ENCODE results near the gene EMILIN1. TPM values are rescaled to one million over a fixed set of nuclear protein-coding genes. Genes with fewer than 3 reads are reported as not detected.
A peak's percentile ranks its signal among the peaks of the same experiment; 100 is the strongest.
"Not testable (repeated sequence)": the region's sequence is repeated elsewhere in the genome, so short reads cannot be mapped to it uniquely, and the experiment has no call there.

The EMILIN1 gene
- total RNA-seq, 2 experiments from 2014 or later: 0.91 to 1.2 TPM

DNA sequence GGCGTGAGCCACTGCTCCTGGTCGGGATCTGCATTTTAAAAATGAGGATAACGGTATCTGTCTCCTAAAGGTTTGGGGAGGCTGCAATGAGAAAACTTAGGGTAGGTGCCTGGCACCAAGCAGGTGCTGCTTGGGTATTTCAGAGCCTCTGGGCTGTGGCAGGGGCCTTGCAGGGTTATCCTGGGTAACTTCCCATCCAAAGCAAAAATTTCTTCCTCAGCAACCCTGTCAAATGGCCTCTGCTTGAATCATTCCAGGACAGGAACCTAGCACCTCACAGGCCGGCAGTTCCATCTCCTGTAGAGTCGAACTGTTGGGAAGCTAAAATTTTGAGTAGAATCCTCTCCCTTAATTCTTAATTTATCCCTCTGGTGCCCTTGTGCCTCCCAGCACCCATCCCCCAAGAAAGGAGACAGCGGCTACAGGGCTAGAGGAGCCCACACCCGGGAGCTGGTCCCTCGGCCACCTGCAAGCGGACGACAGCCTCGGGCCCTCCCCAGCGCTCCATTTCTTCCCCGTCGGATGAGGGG, 39.6 kb downstream of the EMILIN1 start:
- H3K4me3 Mint-ChIP-seq: peak overlapping the region; percentile 14

GRCh38 chr2:27118525-27119329, 40.3 kb downstream of the EMILIN1 start, which contains the start of gene CGREF1:
TSS of gene CGREF1 (minus strand) at chr2:27119128. CDS start at chr2:27104366, 14,762 bp downstream.
- H3K4me3 Mint-ChIP-seq: peak within 1 kb of the TSS; percentile 78
- peaks cover 12% of the 10 kb centered on the region for H3K4me1 Mint-ChIP-seq
- POLR2A ChIA-PET: interaction anchor here (0.6 to 0.7 kb wide), 2 partner anchors 9 to 17 kb away, joined by 3 to 7 read pairs; no protein-coding TSS in a partner anchor
- H3K36me3 Mint-ChIP-seq: no peaks in the 10 kb centered on the region
- H3K27me3 Mint-ChIP-seq: peaks cover 48% of the 10 kb centered on the region
- peak; percentile 51 for DNase-seq
- peak; percentile 13 for ATAC-seq (ENCODE audit: low read depth)
- H3K27ac Mint-ChIP-seq: no peak within 1 kb of the TSS
- no peaks in the 10 kb centered on the region for H3K9me3 Mint-ChIP-seq

More for the DNA sequence above, 39.6 kb downstream of the EMILIN1 start:
- DNase-seq (no peak), ATAC-seq (ENCODE audit: low read depth) (no peak)
- H3K36me3 Mint-ChIP-seq: no peaks in the 10 kb centered on the region
- peaks cover 8% of the 10 kb centered on the region for H3K4me1 Mint-ChIP-seq
- H3K27me3 Mint-ChIP-seq: peaks cover 46% of the 10 kb centered on the region
- no peaks in the 10 kb centered on the region for H3K9me3 Mint-ChIP-seq
- H3K27ac Mint-ChIP-seq: no peak overlapping the region
- POLR2A ChIA-PET: interaction anchor here (0.7 kb wide), 1 partner anchor 9 kb away, joined by 7 read pairs; no protein-coding TSS in a partner anchor

GRCh38 chr2:27119330-27119670, 40.9 kb downstream of the EMILIN1 start:
- H3K9me3 Mint-ChIP-seq; ATAC-seq (ENCODE audit: low read depth); DNase-seq; POLR2A ChIA-PET; H3K36me3 Mint-ChIP-seq; H3K27ac Mint-ChIP-seq: not testable (repeated sequence)
- Mint-ChIP-seq H3K27me3 (peaks cover 48% of the 10 kb centered on the region), H3K4me1 (peaks cover 15% of the 10 kb centered on the region), H3K4me3 (peak overlapping the region; percentile 78)

GRCh38 chr2:27121906-27122305, 43.5 kb downstream of the EMILIN1 start:
- ATAC-seq (ENCODE audit: low read depth) (no peak), DNase-seq (no peak)
- POLR2A ChIA-PET: interaction anchor here (3.0 kb wide), 1 partner anchor 12 kb away, joined by 34 read pairs; the partner anchor contains the start of gene PREB
- Mint-ChIP-seq H3K4me3 (no peak overlapping the region), H3K27me3 (peaks cover 46% of the 10 kb centered on the region), H3K27ac (no peak overlapping the region), H3K9me3 (no peaks in the 10 kb centered on the region), H3K36me3 (no peaks in the 10 kb centered on the region), H3K4me1 (peaks cover 15% of the 10 kb centered on the region)

DNA sequence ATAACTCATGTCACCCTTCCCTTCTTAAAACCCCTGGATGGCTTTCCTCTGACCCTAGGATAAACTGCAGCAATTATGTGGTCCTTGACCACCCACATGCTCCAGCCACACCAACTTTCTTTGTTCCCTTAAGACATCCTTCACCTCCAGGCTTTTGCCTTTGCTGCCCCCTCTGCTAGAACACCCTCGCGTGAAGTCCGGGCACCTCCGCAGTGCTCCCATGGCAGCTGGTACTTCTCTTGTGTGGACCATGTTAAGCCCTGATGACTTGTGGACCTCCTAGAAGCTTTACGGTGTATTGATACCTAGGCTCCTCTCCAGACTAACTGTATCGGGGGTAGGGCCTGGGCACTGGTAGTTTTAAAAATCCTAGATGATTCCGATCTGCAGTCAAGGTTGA, 44.4 kb downstream of the EMILIN1 start:
- Mint-ChIP-seq H3K9me3 (no peaks in the 10 kb centered on the region), H3K27ac (peak overlapping the region; percentile 75), H3K4me3 (peak overlapping the region; percentile 81)

GRCh38 chr2:27123302-27124150, 45.1 kb downstream of the EMILIN1 start, which contains the start of gene ABHD1:
TSS of gene ABHD1 (plus strand) at chr2:27123815. CDS start at chr2:27123949, 134 bp downstream.
- ATAC-seq (ENCODE audit: low read depth): peak; percentile 81
- POLR2A ChIA-PET: interaction anchor here (0.6 to 3.0 kb wide), 6 partner anchors 8 to 304 kb away, joined by 3 to 34 read pairs (median 3); partner anchors contain the start of genes KHK, NRBP1 and PREB
- DNase-seq: peak; percentile 79
- peaks cover 15% of the 10 kb centered on the region for H3K4me1 Mint-ChIP-seq
- H3K4me3 Mint-ChIP-seq: peak within 1 kb of the TSS; percentile 81
- no peaks in the 10 kb centered on the region for H3K9me3 Mint-ChIP-seq
- H3K36me3 Mint-ChIP-seq: no peaks in the 10 kb centered on the region
- H3K27me3 Mint-ChIP-seq: peaks cover 32% of the 10 kb centered on the region
- peak within 1 kb of the TSS; percentile 75 for H3K27ac Mint-ChIP-seq

More for the DNA sequence above, 44.4 kb downstream of the EMILIN1 start:
- ATAC-seq (ENCODE audit: low read depth) (no peak), DNase-seq (no peak)
- no peaks in the 10 kb centered on the region for H3K36me3 Mint-ChIP-seq
- peaks cover 39% of the 10 kb centered on the region for H3K27me3 Mint-ChIP-seq
- peaks cover 15% of the 10 kb centered on the region for H3K4me1 Mint-ChIP-seq
- POLR2A ChIA-PET: interaction anchor here (0.6 to 3.0 kb wide), 4 partner anchors 11 to 305 kb away, joined by 3 to 34 read pairs (median 4); partner anchors contain the start of genes KHK, NRBP1 and PREB

GRCh38 chr2:27125104-27125503, 46.7 kb downstream of the EMILIN1 start:
- Mint-ChIP-seq H3K36me3 (peaks cover 2% of the 10 kb centered on the region), H3K4me1 (peaks cover 9% of the 10 kb centered on the region), H3K4me3 (no peak overlapping the region), H3K27ac (no peak overlapping the region), H3K27me3 (peaks cover 20% of the 10 kb centered on the region), H3K9me3 (no peaks in the 10 kb centered on the region)
- DNase-seq (no peak), ATAC-seq (ENCODE audit: low read depth) (no peak)
- POLR2A ChIA-PET: interaction anchor here (3.0 kb wide), 1 partner anchor 9 kb away, joined by 34 read pairs; the partner anchor contains the start of gene PREB

DNA sequence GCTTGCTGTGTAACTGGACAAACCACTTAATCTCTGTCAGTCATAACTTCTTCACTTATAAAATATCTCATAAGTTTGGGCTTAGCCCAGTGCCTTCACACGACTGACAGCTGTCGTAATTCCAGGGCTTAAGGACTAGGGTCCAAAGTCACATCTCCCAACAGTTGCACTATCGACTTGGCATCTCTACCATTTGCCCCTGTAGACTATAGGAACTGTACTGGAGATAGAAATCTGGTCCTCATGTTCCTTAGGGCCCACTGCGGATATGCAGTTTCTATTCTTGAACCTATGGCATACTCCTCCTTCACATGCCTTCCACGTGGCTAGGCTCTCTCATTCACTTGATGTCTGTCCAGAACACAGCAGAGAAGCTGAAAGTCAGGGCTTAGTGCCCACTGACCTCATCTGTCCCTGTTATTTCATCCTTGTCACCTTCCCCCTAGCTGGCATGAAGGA, 47.9 kb downstream of the EMILIN1 start:
- POLR2A ChIA-PET: interaction anchor here (0.7 to 0.9 kb wide), 2 partner anchors 9 to 56 kb away, joined by 3 to 4 read pairs; partner anchors contain the start of gene PREB
- H3K4me3 Mint-ChIP-seq: no peak overlapping the region
- H3K4me1 Mint-ChIP-seq: peaks cover 9% of the 10 kb centered on the region
- H3K27me3 Mint-ChIP-seq: peaks cover 17% of the 10 kb centered on the region
- ATAC-seq (ENCODE audit: low read depth): no peak
- H3K27ac Mint-ChIP-seq: no peak overlapping the region
- no peaks in the 10 kb centered on the region for H3K9me3 Mint-ChIP-seq
- DNase-seq: no peak
- peaks cover 2% of the 10 kb centered on the region for H3K36me3 Mint-ChIP-seq

DNA sequence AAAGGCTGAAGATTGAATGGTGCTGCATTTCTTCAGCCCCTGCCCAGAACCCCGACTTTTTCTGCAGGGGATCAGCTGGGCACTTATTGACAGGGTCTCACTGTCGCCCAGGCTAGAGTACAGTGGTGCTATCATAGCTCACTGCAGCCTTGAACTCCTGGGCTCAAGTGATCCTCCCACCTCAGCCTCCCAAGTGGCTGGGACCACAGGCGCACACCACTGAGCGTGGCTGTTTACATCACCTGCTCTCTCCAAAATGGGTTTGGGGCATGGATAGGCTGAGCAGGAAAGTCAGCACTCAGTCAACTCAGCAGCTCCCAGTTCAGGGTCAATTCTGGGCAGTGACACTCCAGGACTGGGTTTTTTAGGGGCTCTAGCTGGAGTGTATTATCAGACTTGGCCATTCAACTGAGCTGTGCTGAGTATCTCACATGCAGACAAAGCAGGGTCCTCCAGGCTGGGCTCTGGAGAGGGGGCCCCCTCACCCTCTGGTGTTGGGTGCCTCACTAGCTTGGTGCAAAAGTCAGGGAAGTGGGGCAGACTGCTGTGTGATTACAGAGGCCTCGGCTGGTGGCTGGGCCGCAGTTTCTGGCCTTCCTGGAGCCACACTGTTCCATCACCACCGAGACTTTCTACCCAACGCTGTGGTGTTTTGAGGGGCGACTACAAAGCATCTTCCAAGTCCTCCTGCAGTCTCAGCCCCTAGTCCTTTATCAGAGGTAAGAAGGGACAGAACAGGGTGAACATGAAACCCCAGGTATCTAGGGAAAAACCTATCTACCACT, 49.7 kb downstream of the EMILIN1 start:
- Mint-ChIP-seq H3K27ac (no peak overlapping the region), H3K9me3 (no peaks in the 10 kb centered on the region), H3K4me1 (peaks cover 13% of the 10 kb centered on the region), H3K4me3 (no peak overlapping the region), H3K27me3 (peaks cover 2% of the 10 kb centered on the region), H3K36me3 (peaks cover 3% of the 10 kb centered on the region)
- no peak for DNase-seq
- ATAC-seq (ENCODE audit: low read depth): no peak
- POLR2A ChIA-PET: no interaction called here

DNA sequence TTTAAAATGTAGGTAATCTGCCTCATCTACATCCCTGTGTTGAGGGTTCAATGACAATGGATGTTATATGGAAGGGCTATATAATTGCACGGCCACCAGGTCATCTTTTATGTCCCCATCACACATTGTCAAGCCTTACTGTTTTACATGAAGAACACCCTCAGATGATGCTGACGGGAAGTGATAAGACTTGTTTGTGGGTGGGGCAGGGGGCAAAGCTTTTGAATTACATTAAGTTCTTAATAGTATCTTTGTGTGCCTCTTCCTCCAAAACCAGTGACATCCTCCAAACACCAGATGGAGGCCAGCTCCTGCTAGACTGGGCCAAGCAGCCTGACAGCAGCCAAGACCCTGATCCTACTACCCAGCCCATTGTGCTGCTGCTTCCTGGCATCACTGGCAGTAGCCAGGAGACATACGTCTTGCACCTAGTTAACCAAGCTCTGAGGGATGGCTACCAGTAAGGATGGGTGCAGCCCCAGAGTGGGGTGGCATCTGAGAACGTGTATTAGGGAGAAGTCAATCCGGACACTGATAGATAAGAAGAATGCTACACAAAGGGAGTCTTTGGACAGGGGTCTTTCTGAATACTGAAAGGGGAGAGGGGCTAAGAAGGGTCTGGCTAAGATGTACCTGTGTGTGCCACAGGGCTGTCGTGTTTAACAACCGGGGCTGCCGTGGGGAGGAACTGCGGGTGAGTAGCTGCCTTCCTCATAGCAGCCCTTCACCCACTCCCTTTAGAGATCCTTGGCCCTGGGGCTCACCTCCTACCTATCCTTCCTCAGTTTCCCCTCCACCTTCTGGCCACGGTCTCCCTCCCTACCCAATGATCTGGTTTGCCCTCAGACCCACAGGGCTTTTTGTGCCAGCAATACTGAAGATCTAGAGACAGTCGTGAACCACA, 50.5 kb downstream of the EMILIN1 start:
- H3K4me3 Mint-ChIP-seq: no peak overlapping the region
- no peak overlapping the region for H3K27ac Mint-ChIP-seq

DNA sequence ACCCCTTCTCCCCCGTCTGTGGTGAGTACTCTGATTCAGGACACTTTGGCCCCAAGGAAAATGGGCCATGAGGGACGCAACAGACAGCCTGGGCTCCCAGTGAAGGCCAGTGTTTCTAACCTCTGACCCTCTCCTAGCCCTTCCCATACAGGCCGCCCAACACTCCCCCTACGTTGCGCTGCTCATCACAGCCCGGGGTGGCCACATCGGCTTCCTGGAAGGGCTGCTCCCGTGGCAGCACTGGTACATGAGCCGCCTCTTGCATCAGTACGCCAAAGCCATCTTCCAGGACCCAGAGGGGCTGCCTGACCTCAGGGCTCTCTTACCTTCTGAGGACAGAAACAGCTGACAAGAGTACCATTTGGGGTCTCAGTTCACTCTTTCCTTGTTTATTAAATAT, 52.0 kb downstream of the EMILIN1 start:
- Mint-ChIP-seq H3K27ac (no peak overlapping the region), H3K9me3 (no peaks in the 10 kb centered on the region), H3K4me3 (no peak overlapping the region), H3K36me3 (peaks cover 9% of the 10 kb centered on the region), H3K4me1 (peaks cover 17% of the 10 kb centered on the region), H3K27me3 (no peaks in the 10 kb centered on the region)
- ATAC-seq (ENCODE audit: low read depth): no peak
- POLR2A ChIA-PET: no interaction called here
- no peak for DNase-seq

More for the DNA sequence above, 50.5 kb downstream of the EMILIN1 start:
- Mint-ChIP-seq H3K9me3 (no peaks in the 10 kb centered on the region), H3K4me1 (peaks cover 16% of the 10 kb centered on the region), H3K27me3 (no peaks in the 10 kb centered on the region), H3K36me3 (peaks cover 7% of the 10 kb centered on the region)
- ATAC-seq (ENCODE audit: low read depth): no peak
- no peak for DNase-seq
- POLR2A ChIA-PET: no interaction called here

Measured in activated naive CD8-positive, alpha-beta T cell treated with anti-CD3 and anti-CD28 coated beads, Interleukin-2, amount 10 ng/mL, durations not matched to agents 7 days and 5 days (primary cell).